H1 (cell line): ENCODE measurements around the gene ZNF311. TPM values are rescaled to one million over a fixed set of nuclear protein-coding genes. Genes with fewer than 3 reads are reported as not detected.

Experiments
- CBX8 ChIP-seq: fragments of 300-800, 300-1000 bp; sonication (generic); IDR thresholded peaks from 2 replicates; pipeline ENCODE4 v1.7.1; 2016; ENCODE audit warnings: low read depth, low read length, borderline replicate concordance
- polyA plus RNA-seq, 7 experiments: library from polyadenylated mRNA; depleted of rRNA in 3 of 7; stranded (reverse) in 5 of 7; unstranded in 2 of 7; fragments of >200 nt in 5 of 7; fragments of 200-250 nt in 2 of 7; gene quantifications; 1 replicate in 5 of 7; 2 replicates in 1 of 7; 4 replicates in 1 of 7; pipeline versions ENCODE4 v1.2.1 to v1.2.3, GENCODE V29; 2011 to 2013; ENCODE audit warnings: missing spikeins in 2 of 7, mixed read lengths in 2 of 7
- total RNA-seq: library from RNA; stranded (reverse); fragmentation: NEBNext Ultra II Directional; extraction: Animal tissue kit (Norgen Biotek cat#: 25700); gene quantifications from 2 replicates; pipeline ENCODE4 v1.2.1, GENCODE V29; 2021
- TF ChIP-seq, protein P1 (sequence below): IDR thresholded peaks from 2 replicates; pipeline ENCODE4 v1.6.1; 2011; ENCODE audit warnings: low read length, improper control_type of control experiment

The ZNF311 gene
- total and polyA plus RNA-seq, 2 of the 8 experiments (the other 6 are each of a cell fraction or from before 2014, with no cell fraction given): 1.9 to 4.2 TPM

DNA sequence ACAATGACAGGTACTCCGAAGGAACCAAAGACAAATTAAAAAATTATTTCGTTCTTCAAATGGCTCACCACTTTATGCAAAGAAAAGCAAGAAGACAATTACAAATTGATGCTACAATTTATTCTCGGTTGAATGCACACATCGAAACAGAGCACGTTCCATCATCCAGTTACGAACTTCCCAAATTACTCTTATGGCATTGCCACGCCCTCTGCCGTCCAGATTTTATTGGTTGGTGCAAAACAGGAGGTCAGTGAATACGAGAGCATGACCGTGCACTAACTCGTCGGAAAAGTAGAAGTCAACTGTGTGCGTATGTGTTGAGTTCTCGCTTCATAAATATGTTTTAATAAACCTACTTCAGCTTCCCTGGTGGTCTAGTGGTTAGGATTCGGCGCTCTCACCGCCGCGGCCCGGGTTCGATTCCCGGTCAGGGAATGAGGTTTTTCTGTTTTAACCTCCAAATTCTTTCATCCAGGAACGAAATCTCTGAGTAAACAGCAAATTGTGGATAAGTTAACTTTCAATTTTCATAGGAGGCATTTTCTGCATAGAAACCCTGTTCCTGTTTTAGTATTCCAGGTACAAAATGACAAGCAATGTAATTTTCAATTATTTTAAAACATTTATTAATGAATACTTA, 23.2 kb downstream of the ZNF311 start (continued):
- TF ChIP-seq, protein P1, sequence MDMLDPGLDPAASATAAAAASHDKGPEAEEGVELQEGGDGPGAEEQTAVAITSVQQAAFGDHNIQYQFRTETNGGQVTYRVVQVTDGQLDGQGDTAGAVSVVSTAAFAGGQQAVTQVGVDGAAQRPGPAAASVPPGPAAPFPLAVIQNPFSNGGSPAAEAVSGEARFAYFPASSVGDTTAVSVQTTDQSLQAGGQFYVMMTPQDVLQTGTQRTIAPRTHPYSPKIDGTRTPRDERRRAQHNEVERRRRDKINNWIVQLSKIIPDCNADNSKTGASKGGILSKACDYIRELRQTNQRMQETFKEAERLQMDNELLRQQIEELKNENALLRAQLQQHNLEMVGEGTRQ: no peak
- no peak for TF ChIP-seq CBX8
